HG03135 (cell line): Measurements from ENCODE around the gene CLCNKA.
"Not testable (repeated sequence)": the region's sequence is repeated elsewhere in the genome, so short reads cannot be mapped to it uniquely, and the experiment has no call there.

ENCODE experiments used
- ATAC-seq: cut with Tn5 transposase; IDR thresholded peaks from one replicate; pipeline ENCODE4 v1.9.1; 2021; ENCODE audit warnings: mild to moderate bottlenecking, moderate library complexity; ENCODE audit not compliant: unreplicated experiment

Gene CLCNKA

DNA sequence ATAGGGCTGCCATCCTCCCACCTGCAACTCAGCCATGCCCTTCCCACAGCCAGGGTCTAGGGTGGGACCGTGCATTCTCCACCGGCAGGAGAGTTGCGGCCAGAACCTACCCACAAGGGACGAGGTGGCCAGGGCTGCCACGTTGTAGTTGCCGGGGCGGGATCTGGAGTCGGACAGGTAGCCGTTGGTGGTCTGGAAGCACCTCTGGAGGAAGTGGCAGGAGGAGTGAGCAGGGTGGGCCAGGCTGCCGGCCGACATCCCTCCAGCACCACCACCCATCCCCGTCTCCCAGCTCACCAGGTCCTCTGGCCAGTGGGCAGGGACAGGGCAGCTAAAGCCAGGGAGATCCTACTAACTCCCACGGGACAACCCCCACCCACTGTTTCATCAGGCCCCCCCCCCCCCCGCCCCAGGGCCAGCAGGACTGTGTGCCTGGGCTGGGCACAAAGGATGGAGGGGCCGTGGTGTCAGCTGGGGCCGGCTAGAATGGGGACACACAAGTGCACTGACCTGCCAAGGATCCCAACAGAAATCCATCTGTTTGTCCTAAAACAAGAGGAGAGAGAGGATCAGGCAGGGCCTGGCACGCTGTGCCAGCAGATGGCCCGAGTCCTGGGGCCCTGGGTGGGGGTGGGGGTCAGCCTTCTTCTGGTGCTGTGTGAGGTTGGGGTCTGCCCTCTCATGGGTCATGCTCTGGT is 40.3 kb downstream of the CLCNKA start:
- ATAC-seq = not testable (repeated sequence)

DNA sequence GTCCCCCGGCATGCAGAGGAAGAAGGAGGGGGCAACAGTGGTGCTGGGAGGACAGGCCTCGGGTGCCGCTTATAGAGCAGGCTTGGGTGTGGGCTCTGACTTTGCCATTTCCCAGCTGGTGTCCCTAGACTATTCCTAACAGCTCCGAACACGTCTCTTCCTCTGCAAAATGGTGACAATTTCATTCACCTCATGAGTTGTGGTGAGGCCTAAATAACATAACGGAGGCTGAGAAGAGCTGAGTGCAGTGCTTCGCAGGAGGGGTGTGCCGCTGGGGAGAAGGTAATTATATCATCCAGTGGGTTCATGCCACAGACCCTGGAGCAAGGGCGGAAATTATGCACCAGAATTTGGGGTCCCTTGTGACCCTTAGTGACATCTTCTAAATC is 40.8 kb downstream of the CLCNKA start:
- ATAC-seq = not testable (repeated sequence)

DNA sequence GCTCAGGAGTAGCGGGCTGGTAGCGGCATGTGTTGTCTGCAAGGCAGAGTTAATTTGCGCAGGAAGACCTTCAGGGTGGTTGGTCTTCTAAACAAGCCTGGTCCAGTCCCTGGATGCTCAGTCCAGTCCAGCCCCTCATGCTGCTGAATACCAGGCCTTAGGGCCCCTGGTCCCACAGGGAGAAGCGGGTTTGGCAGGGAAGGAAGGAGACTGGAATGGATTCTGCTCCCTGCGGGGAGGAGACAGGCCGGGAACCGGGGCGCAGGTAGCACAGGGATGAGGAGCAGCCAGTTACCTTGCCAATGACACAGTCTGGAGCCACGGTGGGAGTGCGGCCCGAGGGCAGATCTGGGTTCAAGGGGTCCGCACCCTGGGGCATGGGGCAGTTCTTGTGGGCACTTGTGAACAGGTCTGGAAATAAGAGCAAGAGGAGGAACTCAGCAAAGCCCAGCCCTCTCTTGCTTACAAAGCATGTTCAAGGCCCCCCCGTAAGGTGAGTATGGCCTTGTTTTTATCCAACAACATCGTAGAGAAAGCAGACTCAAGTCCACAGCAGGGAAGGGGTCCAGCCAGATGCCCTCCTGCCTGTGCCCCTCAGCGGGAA is 41.5 kb downstream of the CLCNKA start:
- ATAC-seq = no peak

DNA sequence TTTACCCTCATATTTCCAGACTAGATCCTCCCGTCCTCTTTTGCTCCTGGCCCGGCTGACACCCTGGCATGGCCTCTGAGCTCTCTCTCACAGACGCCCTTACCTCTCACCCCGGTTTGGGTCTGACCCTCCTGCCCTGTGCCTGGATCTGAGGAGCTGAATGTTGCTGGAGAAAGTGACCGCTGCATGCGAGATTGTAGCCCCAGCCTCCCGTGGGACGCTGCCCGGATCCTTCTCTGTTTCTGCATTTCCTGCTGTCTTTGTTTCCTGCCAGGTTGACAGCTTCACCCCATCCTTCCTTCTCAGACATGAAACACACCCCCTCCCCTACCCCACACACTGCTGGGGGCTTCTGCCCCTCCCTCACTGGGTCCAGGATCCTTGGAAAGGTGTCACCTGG is 42.1 kb downstream of the CLCNKA start:
- ATAC-seq = no peak

DNA sequence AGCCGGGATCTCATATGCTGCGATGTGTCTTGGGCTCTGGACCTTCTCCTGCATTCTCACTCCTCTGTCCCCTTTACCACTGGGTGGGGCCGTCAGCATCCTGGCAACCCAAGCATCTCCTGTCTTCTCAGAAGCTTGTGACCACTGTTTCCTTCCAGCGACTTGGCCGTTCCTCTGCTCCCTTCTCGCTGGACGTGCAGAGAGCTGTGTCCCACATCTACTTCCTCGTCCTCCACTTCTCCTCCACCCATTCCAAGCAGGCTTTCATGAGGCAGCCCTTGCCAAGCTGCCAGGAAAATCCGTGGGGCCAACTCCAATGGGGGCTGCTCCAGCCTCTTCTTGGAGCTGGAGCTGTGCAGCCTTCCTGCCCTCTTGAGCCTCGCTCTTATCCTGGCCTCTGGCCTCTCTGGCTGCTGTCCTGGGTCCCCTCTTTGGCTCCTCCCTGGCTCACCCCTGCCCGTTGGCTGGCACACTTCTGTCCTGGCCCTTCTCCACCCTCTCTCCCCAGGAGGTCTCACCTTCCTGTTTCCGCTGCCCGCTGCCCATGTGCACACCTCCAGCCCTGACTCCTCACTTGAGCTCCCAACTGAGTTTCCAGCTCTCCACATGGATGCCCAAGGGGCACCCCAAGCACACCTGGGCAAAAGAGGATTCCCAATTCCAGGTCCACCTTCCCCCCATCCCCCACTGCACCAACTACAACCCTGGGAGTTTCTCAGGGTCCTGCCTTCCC is 42.9 kb downstream of the CLCNKA start:
- ATAC-seq = no peak

DNA sequence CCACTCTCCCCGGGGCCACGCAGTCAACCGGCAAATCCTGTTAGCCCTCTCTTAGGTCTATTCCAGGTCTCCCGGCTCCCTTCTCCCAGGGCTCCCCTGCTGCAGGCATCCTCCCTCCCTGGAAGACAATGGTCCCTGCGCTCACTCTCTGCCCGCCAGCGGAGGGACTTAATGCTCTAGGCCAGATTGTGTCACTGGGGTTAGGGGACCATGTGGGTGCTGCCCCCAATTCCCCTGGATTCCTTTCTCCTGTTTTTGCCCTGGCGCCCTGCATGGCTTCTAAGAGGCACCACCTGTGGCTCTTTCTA is 43.4 kb downstream of the CLCNKA start:
- no peak for ATAC-seq

DNA sequence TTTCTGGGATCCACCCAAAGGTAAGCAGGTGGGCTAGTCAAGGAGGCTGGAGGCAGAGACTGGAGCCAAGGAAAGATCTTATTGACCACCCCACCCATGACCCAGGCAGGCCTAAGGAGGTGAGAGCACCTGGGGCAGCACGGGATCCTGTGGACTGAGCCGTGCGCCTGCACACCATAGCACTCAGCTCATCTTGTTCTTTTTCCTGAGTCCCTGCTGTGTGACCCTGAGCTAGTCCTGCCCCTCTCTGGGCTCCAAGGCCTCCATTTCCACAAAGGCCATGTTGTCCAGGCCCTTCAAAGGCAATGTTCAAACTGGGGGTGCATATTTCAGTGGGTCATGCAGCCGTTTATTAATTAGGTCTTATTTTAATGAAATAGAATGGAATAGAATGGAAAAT is 44.4 kb downstream of the CLCNKA start:
- ATAC-seq = no peak

DNA sequence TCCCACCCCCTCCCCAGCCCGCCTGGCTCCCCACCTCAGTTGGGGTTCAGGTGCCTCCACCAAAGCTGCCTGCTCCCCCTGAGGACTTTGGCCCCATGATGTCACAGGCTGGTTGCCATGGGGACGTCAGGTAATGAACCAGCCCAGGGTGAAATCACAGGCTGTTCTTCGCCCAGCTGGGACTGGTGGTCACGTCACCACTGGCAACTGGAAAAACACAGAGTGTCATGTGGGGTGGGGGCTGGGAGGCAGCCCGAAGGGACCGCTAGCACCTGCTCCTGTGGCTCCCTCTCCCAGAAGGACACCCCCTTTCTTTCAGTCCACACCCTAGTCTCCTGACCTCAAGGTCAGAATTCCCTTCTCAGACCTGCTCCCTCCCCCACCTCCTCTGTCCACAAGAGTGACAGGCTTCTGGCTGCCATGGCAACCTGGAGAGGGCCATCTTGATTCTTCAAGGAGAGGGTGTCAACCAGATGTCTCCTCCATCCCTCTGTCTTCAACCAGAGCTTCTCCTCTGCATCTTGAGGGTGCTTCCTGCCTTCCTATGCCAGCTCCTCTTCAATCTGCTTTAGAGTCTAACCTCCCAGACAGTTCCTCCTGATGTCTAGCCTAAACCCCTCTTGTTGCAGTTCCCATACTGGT is 45.4 kb downstream of the CLCNKA start:
- ATAC-seq = no peak

DNA sequence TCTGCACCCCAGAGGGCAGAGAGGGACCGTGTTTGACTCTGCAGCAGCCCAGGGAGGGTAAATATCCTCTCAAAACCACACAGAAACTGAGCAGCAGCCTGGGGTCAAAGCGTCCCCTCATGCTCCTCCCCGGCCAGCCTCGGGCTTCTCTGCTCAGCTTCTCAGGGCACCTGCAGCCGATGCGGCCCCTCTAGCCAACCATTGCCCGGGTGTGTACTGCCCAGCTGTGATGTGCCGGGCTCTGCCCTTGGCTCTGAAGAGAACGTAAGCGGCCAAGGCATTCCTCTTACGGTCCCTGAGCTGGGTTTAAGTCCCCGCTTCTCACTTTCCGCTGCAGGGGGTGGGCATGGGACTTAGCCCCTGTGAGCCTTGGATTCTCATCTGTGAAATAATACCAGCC is 46.1 kb downstream of the CLCNKA start:
- no peak for ATAC-seq

DNA sequence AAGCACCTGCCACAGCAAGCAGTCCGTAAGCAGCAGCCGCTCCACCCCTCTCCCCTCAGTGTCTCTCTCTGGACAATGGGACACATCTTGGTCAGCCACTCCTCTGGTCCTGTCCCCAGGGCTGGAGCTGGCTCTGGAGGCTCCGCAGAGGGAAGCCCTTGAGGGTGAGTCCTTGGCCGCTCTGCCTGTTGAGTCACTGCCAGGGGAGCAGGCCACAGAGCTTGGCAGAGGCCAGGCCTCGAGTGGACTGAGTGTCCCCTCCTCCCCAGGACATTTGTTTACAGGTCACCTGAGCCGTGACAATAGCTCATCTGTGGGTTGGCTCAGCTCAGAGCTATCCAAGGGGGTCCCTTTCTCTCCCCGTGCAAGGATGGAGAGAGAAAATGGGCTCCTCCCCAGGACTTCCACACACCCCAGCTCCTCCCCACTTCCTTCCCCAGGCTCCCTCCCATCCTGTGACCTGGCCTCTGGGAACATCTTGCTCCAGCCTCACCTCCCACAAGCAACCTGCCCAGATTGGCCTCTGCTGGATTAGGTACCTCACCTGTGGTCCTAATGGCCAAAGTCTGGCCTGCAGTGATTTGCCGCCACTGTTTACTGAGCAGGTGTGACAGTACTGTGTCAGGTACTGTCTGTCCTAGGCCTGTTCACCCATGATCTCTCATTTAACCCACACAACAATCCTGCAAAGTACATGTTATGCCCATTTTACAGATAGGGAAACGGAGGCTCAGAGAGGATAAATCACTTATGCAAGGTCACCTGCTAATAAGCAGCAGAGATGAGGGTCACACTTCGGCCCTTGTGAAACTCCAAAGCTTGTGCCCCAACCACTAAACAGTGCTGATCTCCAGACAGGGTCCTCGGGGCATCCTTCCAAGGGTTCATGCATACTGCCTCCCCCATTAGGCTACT is 46.8 kb downstream of the CLCNKA start:
- no peak for ATAC-seq

DNA sequence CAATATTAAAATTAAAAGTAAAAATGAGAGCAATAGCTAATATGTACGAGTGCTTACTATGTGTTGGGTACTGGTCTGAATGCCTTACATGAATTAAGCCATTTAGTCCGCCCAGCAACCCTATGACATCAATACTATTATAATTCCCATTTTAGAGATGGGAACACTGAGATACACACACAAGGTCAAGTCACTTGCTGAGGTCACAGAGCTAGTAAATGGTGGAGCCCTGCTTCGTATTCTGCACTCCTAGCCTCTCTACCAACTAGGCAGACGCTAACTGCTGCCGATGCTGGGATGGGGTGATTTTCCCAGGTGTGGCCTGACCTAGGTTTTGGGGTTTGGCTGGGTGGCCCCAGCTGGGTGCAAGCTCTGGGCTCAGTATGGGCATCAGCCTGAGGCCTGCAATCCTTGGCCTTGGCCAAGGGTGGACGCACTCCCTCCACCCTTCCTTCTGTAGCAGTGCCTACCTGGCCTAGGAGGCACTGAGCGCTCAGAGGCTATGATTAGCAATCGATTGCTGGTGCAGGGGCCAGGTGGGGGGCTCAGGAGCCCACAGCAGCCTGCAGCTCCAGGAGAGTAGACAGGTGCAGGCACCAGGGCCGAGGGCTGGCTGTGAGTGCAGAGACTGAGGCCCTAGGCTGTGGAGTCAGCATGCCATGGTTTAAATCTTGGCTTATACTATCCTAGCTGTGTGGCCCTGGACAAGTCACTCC is 49.0 kb downstream of the CLCNKA start:
- ATAC-seq = no peak

DNA sequence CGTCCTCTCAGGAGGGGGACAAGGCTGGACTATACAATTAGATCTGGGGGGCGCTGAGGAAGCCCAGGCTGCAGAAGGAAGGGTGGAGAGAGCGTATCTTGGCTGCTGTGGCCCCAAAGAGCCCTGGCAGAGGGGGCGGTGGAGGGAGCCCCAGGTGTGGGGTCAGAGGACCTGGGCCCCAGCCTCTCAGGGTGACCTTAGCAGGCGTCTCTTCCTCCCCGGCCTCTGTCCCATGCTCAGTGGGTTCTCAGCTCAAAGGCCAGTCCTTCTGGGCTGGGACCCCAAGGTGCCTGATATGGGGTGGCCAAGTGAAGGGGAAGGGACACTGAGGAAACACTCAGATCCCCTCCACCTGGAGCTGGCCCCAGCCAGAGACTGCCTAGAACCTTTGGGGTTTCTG is 49.8 kb downstream of the CLCNKA start:
- no peak for ATAC-seq

DNA sequence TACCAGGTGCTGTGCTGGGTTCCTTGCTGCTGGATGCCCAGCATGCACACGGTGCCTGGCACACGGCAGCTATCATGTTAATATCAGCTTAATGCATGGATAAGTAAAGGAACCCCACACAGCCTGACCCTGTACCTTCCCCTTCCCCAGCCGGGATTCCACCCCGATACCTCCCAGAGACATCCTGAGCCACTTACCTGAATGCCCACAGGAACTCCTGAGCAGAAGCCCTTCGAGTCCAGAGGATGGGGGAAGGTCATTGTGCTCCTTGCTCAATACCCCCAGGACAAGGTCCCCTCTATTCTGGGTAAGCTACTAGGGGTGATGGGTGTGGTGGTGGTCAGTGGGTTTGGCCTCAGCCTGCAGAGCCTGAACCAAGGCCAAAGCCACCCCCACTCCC is 50.3 kb downstream of the CLCNKA start:
- ATAC-seq = no peak

DNA sequence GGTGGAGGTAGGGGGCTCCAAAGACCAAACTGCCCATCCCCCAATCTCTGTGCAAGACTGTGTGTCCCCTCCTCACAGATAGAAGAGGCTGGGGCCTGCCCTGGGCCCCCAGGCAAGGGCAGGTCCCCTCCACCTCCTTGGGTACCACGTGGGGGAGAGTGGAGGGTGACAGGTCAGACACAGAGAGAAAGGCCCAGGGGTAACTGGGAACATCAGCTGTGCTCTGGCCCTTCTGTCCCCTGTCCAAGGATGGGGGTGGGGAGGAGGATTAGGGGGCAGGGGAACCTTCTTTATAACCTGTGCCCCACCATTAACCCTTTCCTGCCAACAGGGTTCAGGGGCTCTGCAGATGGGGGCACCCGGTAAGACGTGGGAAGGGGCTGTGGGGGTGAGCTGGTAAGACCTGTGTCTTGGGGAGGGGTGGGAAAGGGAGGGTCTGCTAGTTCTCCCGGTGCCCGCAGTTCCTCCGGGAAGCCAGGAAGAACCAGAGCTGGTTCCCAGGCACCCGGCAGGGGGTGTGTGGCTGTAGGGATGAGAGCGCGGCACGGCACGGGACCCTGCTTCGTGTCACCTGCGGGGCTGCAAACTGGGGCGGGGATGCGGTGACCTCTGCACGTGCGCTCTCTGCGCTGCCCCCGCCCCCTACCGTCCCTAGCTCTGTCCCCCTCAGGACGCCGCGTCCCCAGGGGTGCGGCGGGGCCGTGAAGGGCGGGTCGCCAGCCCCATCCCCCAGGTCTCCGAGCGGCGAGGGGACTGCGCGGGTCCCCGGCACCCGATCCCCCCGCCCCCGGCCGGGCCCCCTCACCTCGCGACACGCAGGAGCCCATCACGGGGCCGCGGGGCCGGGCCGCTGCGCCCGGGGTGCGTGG is 51.0 kb downstream of the CLCNKA start:
- no peak for ATAC-seq

DNA sequence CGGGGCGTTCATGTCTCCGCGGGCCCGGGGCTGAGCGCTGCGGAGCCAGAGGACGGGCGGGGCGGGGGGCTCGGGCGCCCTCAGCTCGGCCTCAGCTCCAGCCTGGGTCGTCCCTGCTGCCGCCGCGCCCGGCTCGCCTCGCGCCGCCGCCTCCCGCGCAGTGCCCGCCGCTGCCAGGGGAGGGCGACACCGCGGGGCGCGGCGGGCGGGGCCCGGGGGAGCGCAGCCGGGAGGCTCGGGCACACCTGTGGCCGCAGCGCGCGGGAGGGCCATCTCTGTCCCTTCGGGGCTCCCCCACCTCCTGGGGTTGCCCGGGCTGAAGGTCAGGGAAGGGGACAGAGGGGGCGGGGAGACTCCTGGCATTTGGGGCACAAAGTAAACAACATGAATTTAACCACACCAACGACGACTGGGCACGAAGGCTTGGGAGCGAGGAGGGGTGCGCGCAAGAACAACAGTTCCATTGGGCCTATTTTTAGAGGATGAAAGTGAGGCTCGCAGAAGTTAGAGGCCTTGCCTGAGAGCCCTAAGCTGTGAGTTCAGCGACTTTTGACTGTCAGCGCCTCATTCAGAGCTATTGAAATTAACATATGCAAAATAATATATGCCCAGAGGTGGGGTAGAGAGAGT is 51.8 kb downstream of the CLCNKA start, which contains the start of gene FAM131C:
Gene FAM131C, minus strand, starts transcription at position 162 of the 630 bp plus-strand sequence. CDS start 209 bp downstream, outside the sequence.
- no peak for ATAC-seq

DNA sequence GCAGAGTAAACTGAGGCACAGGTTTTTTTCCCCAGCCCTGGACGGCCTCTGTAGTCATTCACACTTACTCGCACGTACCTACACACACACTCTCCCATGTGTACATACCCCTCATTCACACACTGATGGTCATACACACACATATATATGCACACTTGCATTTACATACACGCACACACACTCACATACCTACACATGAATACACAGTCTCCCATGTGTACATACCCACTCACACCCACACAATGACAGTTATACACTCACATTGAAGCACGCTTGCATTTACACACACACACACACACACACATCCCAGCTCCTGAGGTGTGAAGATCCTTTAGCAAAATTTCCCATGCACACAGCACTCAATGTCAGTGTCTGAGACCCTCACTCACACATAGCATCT is 52.4 kb downstream of the CLCNKA start:
- no peak for ATAC-seq

DNA sequence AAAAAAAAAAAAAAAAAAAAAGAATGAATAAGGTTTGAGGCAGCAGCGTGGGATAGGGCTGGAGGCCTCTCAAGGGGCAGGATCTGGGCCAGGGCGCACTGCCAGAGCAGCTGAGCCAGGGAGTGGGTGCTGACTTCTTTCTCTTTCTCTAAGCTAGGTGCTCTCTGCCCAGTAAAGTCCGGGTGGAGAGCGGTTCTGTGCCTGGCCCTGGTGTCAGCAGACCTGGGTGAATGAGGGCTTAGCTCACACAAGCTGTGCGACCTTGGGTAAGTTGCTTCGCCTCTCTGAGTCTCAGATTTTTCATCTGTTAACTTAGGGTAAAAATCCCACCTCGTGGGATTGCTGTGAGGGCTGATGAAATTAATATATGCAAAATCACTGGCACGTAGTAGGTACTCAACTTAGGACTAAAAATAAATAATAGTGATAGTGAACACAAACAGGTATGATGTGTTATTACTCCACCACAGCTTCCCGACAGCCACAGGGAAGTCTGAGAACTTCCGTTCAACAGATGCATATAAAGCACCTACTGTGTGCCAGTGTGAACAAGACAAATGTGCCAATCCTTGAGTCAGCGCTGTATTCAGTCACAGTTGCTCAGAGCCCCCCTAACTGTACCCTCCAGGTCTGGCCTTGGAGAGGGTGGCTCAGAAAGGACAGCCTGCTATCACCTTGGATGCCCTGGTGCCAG is 53.6 kb downstream of the CLCNKA start:
- no peak for ATAC-seq
